Measurements from ENCODE around the gene FOXL3. TPM values are rescaled to one million over a fixed set of nuclear protein-coding genes. Genes with fewer than 3 reads are reported as not detected.

FOXL3 gene
- total and polyA plus RNA-seq, 7 donors, result not detected

- Histone ChIP-seq H3K4me1 (peaks cover 7% of the 10 kb centered on the region), H3K36me3 (ENCODE audit: insufficient read depth in 1 of 2, low read depth in 1 of 2) (peaks cover 2 to 76% of the 10 kb centered on the region in 2 donors), H3K27me3 (ENCODE audit: insufficient read depth in 3 of 3, low read length in 2 of 3) (no peaks in the 10 kb centered on the region), H3K27ac (no peak overlapping the region), H3K9me3 (no peaks in the 10 kb centered on the region), H3K4me3 (no peak overlapping the region)
- DNase-seq, result peak; percentile 7 to 40
- 95 to 96% (median 96%) methylated on average over 26 to 29 of the region's 29 CpGs for WGBS, 3 donors
- no peak for TF ChIP-seq CTCF (IDR thresholded peaks at IDR 0.05)
- no peak for ATAC-seq
- intact Hi-C loops (cut with DNase I), result no loop called here
Measured at GRCh38 chr7:256981-257646, 32.9 kb upstream of the FOXL3 start.

GRCh38 chr7:257647-257992 lies 32.4 kb upstream of the FOXL3 start:
- TF ChIP-seq CTCF (IDR thresholded peaks at IDR 0.05), result no peak
- H3K4me3 ChIP-seq, result no peak overlapping the region
- DNase-seq, result peak in 1 of 2 donors; percentile 39
- WGBS, 3 donors, result 69 to 90% (median 84%) methylated on average over 5 of the region's 5 CpGs
- intact Hi-C loops (cut with DNase I), result no loop called here
- peaks cover 7% of the 10 kb centered on the region for H3K4me1 ChIP-seq
- ATAC-seq, result no peak
- H3K27me3 ChIP-seq (ENCODE audit: insufficient read depth in 3 of 3, low read length in 2 of 3), result no peaks in the 10 kb centered on the region
- peaks cover 2 to 72% of the 10 kb centered on the region in 2 donors for H3K36me3 ChIP-seq (ENCODE audit: insufficient read depth in 1 of 2, low read depth in 1 of 2)
- no peaks in the 10 kb centered on the region for H3K9me3 ChIP-seq
- H3K27ac ChIP-seq, result no peak overlapping the region

GRCh38 chr7:258476-259190 lies 31.3 kb upstream of the FOXL3 start:
- intact Hi-C loops (cut with DNase I), result no loop called here
- H3K9me3 ChIP-seq, result no peaks in the 10 kb centered on the region
- H3K4me1 ChIP-seq, result peaks cover 2% of the 10 kb centered on the region
- no peak for TF ChIP-seq CTCF (IDR thresholded peaks at IDR 0.05)
- 93 to 96% (median 95%) methylated on average over 29 to 31 of the region's 31 CpGs for WGBS, 3 donors
- H3K27me3 ChIP-seq (ENCODE audit: insufficient read depth in 3 of 3, low read length in 2 of 3), result no peaks in the 10 kb centered on the region
- peak in 1 of 2 donors; percentile 14 for DNase-seq
- peaks cover 2 to 71% of the 10 kb centered on the region in 2 donors for H3K36me3 ChIP-seq (ENCODE audit: insufficient read depth in 1 of 2, low read depth in 1 of 2)
- H3K27ac ChIP-seq, result no peak overlapping the region
- H3K4me3 ChIP-seq, result no peak overlapping the region
- no peak for ATAC-seq

GRCh38 chr7:259191-259505 lies 30.8 kb upstream of the FOXL3 start:
- Histone ChIP-seq H3K4me3 (no peak overlapping the region), H3K9me3 (no peaks in the 10 kb centered on the region), H3K27me3 (ENCODE audit: insufficient read depth in 3 of 3, low read length in 2 of 3) (no peaks in the 10 kb centered on the region), H3K4me1 (no peaks in the 10 kb centered on the region), H3K36me3 (ENCODE audit: insufficient read depth in 1 of 2, low read depth in 1 of 2) (peaks cover 2 to 70% of the 10 kb centered on the region in 2 donors), H3K27ac (no peak overlapping the region)
- 95 to 97% (median 95%) methylated on average over 14 to 15 of the region's 15 CpGs for WGBS, 3 donors
- no peak for TF ChIP-seq CTCF (IDR thresholded peaks at IDR 0.05)
- intact Hi-C loops (cut with DNase I), result no loop called here
- no peak for ATAC-seq
- DNase-seq, result peak in 1 of 2 donors; percentile 39

All from psoas muscle (tissue), 8 donors.